GM12891 (cell line): ENCODE results near the gene NME8.

Source experiments
- POLR2AphosphoS5 ChIP-seq: IDR thresholded peaks from 2 replicates; pipeline ENCODE4 v1.6.1; 2011; ENCODE audit warnings: low read depth, low read length, control low read depth
- TAF1 ChIP-seq: IDR thresholded peaks from 2 replicates; pipeline ENCODE4 v1.6.1; 2011; ENCODE audit warnings: low read depth, low read length, control low read depth

- no peak for TF ChIP-seq POLR2AphosphoS5
- TF ChIP-seq TAF1, result no peak
Observed at GRCh38 chr7:37943905-37944736, 95.7 kb downstream of the NME8 start.
